Choroid plexus epithelial cell (primary cell): Measurements from ENCODE around the gene ST6GALNAC3.

ENCODE experiments used
- DNase-seq: peaks from one replicate; pipeline ENCODE4 v3.0.0-alpha.2; 2010; ENCODE audit warnings: low read depth
- H3K4me3 ChIP-seq: 2 replicates; pipeline ENCODE4 v1.5.1; 2011; ENCODE audit warnings: low read depth, mild to moderate bottlenecking, control low read depth, low read length, moderate library complexity
- CTCF ChIP-seq: conservative IDR thresholded peaks from 2 replicates; pipeline ENCODE4 v1.5.1; 2011; ENCODE audit warnings: low read depth, mild to moderate bottlenecking, control low read depth, inconsistent platforms, low read length, moderate library complexity

The ST6GALNAC3 gene

GRCh38 chr1:76247261-76247852 is 172.8 kb downstream of the ST6GALNAC3 start:
- H3K4me3 ChIP-seq: no peak overlapping the region
- DNase-seq: no peak
- no peak for TF ChIP-seq CTCF

- H3K4me3 ChIP-seq: no peak overlapping the region
- no peak for DNase-seq
- TF ChIP-seq CTCF: no peak
Observed at GRCh38 chr1:76250271-76250670, 175.7 kb downstream of the ST6GALNAC3 start.

DNA sequence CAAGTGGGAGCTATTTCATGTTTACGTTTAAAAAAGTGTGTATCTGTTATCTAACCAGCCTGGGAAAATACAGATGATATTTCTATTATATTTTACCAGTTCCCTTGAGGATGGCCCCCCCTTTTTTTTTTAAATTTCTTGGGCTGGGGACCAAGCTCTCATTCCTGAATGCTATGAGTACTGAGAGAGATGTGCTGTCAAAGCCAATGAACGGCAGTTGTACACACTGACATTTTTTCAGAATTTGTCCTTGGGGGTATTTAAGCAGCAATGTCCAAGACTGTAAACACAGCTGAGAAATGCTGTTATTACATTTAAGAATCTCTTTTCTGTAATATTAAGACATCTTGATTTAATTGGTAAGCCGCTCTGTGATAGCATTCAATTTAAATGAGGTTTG is 177.9 kb downstream of the ST6GALNAC3 start:
- TF ChIP-seq CTCF: no peak
- DNase-seq: no peak
- no peak overlapping the region for H3K4me3 ChIP-seq

GRCh38 chr1:76254104-76255030 is 179.8 kb downstream of the ST6GALNAC3 start:
- peak; percentile 31 for DNase-seq
- TF ChIP-seq CTCF: no peak
- no peak overlapping the region for H3K4me3 ChIP-seq

GRCh38 chr1:76256289-76257223 is 182.0 kb downstream of the ST6GALNAC3 start:
- TF ChIP-seq CTCF: no peak
- DNase-seq: peak; percentile 27

GRCh38 chr1:76257823-76258222 is 183.3 kb downstream of the ST6GALNAC3 start:
- no peak for DNase-seq
- no peak for TF ChIP-seq CTCF
- no peak overlapping the region for H3K4me3 ChIP-seq

More at GRCh38 chr1:76256289-76257223, 182.0 kb downstream of the ST6GALNAC3 start:
- H3K4me3 ChIP-seq: no peak overlapping the region
